Neutrophil (primary cell): ENCODE results near the gene SUGCT.

Experiments used
- H3K27ac ChIP-seq: fragments of 200-600 bp; sonication (generic); 2 replicates; pipeline ENCODE4 v1.5.1; 2016; ENCODE audit warnings: mild to moderate bottlenecking, moderate library complexity
- H3K27me3 ChIP-seq: fragments of 200-600 bp; sonication (generic); 2 replicates; pipeline ENCODE4 v1.6.0; 2016; ENCODE audit warnings: mild to moderate bottlenecking
- H3K36me3 ChIP-seq: fragments of 200-600 bp; sonication (generic); 2 replicates; pipeline ENCODE4 v1.5.1; 2017
- H3K4me1 ChIP-seq, 2 experiments: fragments of 200-600 bp in 1 of 2; sonication (generic) in 1 of 2; 1 replicate in 1 of 2; 2 replicates in 1 of 2; pipeline versions ENCODE4 v1.5.1 to v1.6.1; 2013 to 2016; ENCODE audit warnings: low read depth in 1 of 2, low read length in 1 of 2, mild to moderate bottlenecking in 1 of 2, moderate library complexity in 1 of 2; ENCODE audit not compliant: control insufficient read depth in 1 of 2, insufficient read depth in 1 of 2
- H3K4me3 ChIP-seq, 2 experiments: fragments of 200-600 bp in 1 of 2; sonication (generic) in 1 of 2; 1 replicate in 1 of 2; 2 replicates in 1 of 2; pipeline ENCODE4 v1.5.1; 2013 to 2016; ENCODE audit warnings: low read depth in 1 of 2, low read length in 1 of 2, mild to moderate bottlenecking in 1 of 2, moderate library complexity in 1 of 2
- H3K9me3 ChIP-seq: fragments of 200-600 bp; sonication (generic); 2 replicates; pipeline ENCODE4 v1.5.1; 2016
- TF ChIP-seq, protein P1 (sequence below): fragments of 200-600 bp; sonication (generic); IDR thresholded peaks from 2 replicates; pipeline ENCODE4 v1.5.1; 2016; ENCODE audit warnings: antibody characterized with exemption

SUGCT gene

DNA sequence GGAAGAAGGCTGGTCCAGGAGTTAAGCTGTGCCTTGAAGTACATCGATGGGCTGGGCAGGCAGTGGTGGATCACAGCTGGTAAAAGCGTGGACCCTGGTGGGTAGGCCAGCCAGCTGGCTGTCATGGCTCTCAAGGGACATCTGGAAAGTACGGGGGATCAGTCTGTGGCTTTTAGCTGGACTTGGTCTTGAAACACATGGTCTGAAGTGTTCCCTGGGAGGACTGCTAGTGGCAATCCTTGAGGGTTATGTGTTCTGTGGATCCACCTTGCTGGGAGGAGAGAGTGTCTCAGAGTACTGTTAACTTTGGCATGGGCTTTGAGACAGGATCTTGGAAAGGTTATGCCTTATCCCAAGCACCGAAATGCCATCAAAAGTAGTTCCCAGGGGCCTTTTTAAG lies 754.3 kb downstream of the SUGCT start:
- no peaks in the 10 kb centered on the region for H3K36me3 ChIP-seq
- no peaks in the 10 kb centered on the region for H3K27me3 ChIP-seq
- no peak overlapping the region for H3K4me3 ChIP-seq
- H3K27ac ChIP-seq = no peak overlapping the region
- TF ChIP-seq, protein P1, sequence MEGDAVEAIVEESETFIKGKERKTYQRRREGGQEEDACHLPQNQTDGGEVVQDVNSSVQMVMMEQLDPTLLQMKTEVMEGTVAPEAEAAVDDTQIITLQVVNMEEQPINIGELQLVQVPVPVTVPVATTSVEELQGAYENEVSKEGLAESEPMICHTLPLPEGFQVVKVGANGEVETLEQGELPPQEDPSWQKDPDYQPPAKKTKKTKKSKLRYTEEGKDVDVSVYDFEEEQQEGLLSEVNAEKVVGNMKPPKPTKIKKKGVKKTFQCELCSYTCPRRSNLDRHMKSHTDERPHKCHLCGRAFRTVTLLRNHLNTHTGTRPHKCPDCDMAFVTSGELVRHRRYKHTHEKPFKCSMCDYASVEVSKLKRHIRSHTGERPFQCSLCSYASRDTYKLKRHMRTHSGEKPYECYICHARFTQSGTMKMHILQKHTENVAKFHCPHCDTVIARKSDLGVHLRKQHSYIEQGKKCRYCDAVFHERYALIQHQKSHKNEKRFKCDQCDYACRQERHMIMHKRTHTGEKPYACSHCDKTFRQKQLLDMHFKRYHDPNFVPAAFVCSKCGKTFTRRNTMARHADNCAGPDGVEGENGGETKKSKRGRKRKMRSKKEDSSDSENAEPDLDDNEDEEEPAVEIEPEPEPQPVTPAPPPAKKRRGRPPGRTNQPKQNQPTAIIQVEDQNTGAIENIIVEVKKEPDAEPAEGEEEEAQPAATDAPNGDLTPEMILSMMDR = no peak
- no peaks in the 10 kb centered on the region for H3K9me3 ChIP-seq
- no peaks in the 10 kb centered on the region for H3K4me1 ChIP-seq

DNA sequence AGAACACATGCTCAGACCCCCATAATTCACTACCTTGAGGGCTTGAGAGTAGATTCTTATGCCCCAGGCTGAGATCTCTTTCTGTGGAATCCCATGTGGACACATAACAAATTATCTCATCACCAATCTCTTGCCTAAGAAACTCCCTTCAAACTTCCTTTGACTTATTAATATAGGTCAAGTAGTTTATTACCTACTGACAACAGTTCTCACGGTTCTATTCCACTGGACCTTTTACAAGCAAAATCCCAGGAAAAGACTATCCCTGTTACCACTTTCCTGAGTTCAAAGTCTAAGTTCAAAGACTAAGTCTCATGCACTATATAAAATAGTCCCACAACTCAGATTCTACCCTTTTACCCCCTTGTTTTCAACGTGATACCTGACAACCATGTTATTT lies 754.7 kb downstream of the SUGCT start:
- Histone ChIP-seq H3K9me3 (no peaks in the 10 kb centered on the region), H3K27ac (no peak overlapping the region), H3K36me3 (no peaks in the 10 kb centered on the region), H3K27me3 (no peaks in the 10 kb centered on the region), H3K4me1 (no peaks in the 10 kb centered on the region), H3K4me3 (no peak overlapping the region)
- TF ChIP-seq, protein P1 = no peak

DNA sequence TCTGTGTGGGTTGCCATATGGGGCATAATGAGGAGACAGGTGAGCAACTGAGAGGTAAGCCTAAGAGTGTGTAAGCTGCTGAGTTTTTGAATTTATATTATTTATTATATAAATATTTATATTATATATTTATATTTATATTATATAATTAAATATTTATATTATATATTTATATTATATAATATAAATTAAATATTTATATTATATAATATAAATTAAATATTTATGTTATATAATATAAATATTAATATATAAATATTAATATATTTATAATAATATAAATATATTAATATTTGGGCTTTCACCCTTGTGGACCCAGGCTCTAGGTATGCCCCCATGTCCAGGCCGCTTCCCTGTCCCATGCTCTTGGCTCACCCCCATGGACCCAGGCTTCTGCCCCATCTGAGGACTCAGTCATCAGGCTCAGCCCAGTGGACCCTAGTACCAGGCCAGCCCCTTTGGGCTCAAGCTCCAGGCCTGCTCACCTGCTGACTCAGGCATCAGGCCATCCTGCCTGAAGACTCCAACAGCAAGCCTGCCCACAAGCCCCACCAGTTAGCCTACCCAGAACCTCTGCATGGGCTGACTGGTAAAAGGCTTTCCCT lies 755.4 kb downstream of the SUGCT start:
- H3K36me3 ChIP-seq = no peaks in the 10 kb centered on the region
- no peaks in the 10 kb centered on the region for H3K4me1 ChIP-seq
- no peak overlapping the region for H3K4me3 ChIP-seq
- H3K27ac ChIP-seq = no peak overlapping the region
- H3K9me3 ChIP-seq = no peaks in the 10 kb centered on the region
- no peaks in the 10 kb centered on the region for H3K27me3 ChIP-seq
- TF ChIP-seq, protein P1 = no peak

DNA sequence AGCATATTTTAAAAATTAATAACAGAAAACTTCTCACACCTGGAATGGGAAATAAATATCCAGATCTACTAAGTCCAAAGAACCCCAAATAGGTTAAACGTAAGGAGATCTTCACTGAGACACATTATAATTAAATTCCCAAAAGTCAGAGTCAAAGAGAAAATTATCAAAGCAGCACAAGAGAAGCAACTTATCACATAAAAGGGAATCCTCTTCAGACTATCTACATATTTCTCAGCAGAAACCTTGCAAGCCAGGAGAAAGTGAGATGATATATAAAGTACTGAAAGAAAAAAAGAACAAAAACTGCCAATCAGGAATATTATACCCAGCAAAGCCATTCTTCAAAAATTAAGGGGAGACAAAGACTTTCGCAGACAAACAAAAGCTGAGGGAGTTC lies 756.4 kb downstream of the SUGCT start:
- Histone ChIP-seq H3K27me3 (no peaks in the 10 kb centered on the region), H3K4me1 (no peaks in the 10 kb centered on the region), H3K27ac (no peak overlapping the region), H3K9me3 (no peaks in the 10 kb centered on the region), H3K4me3 (no peak overlapping the region), H3K36me3 (no peaks in the 10 kb centered on the region)
- TF ChIP-seq, protein P1 = no peak

DNA sequence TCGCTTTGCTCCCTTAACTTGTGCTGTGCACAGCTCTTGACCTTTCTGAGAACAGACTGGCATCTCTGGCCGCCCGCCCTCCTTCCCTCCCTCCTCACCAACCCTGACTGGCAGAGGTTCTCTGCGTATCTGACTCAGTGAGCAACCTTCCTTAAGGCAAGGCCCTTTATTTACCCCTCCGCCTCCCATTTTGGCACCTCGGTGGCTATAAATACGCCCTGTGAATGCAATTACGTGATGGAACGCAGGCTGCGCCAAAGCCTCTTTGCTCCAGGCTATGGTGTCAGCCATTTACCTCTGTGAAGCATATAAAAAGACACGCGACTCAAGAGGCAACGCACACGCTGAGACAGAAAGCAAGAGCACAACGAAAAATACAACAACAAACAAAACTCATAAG lies 764.3 kb downstream of the SUGCT start:
- Histone ChIP-seq H3K36me3 (no peaks in the 10 kb centered on the region), H3K4me3 (no peak overlapping the region), H3K4me1 (no peaks in the 10 kb centered on the region), H3K27me3 (no peaks in the 10 kb centered on the region), H3K9me3 (no peaks in the 10 kb centered on the region), H3K27ac (no peak overlapping the region)
- TF ChIP-seq, protein P1 = no peak
